Tibial artery (tissue), 4 donors: ENCODE results near the gene OPA3.

ENCODE experiments used
- DNase-seq, 2 donors: peaks; one replicate each; pipeline ENCODE4 v3.0.0-alpha.2; 2019
- H3K27ac ChIP-seq, 2 donors: fragments of 200-600 bp; sonication (generic) in 1 of 2; 1 replicate in 1 of 2; 2 replicates in 1 of 2; pipeline ENCODE4 v1.5.1; 2018 to 2019; ENCODE audit warnings: mild to moderate bottlenecking in 1 of 2
- H3K27me3 ChIP-seq, 2 donors: fragments of 200-600 bp; sonication (generic) in 1 of 2; one replicate each; pipeline versions ENCODE4 v1.5.1 to v1.6.0; 2016 to 2019
- H3K36me3 ChIP-seq, 3 donors: fragments of 200-600 bp; sonication (generic) in 2 of 3; one replicate each; pipeline ENCODE4 v1.5.1; 2016 to 2019; ENCODE audit warnings: mild to moderate bottlenecking in 2 of 3
- H3K4me1 ChIP-seq, 4 donors: fragments of 200-600 bp; sonication (generic) in 2 of 4; 1 replicate in 3 of 4; 2 replicates in 1 of 4; pipeline ENCODE4 v1.5.1; 2016 to 2019
- H3K4me3 ChIP-seq, 2 donors: fragments of 200-600 bp; sonication (generic) in 1 of 2; 1 replicate in 1 of 2; 2 replicates in 1 of 2; pipeline ENCODE4 v1.5.1; 2018 to 2019; ENCODE audit warnings: mild to moderate bottlenecking in 2 of 2
- H3K9me3 ChIP-seq, 3 donors: fragments of 200-600 bp; sonication (generic) in 1 of 3; one replicate each; pipeline ENCODE4 v1.5.1; 2016 to 2019
- CTCF ChIP-seq, 2 experiments: fragments of 200-600 bp in 1 of 2; fragments of 450-650 bp in 1 of 2; IDR thresholded peaks; one replicate each; pipeline ENCODE4 v1.5.1; 2017 to 2019; ENCODE audit warnings: antibody characterized with exemption in 2 of 2, mild to moderate bottlenecking in 1 of 2, moderate library complexity in 1 of 2
- intact Hi-C: fragments of 100-400 bp; cut with DNase I; formaldehyde crosslinking; loops from one replicate; pipeline ENCODE4 v1.15.0; 2023; ENCODE audit warnings: low total_unique reads

The OPA3 gene

GRCh38 chr19:45489216-45489855, 95.3 kb downstream of the OPA3 start:
- H3K9me3 ChIP-seq, result no peaks in the 10 kb centered on the region
- no peak for TF ChIP-seq CTCF (IDR thresholded peaks at IDR 0.05)
- H3K36me3 ChIP-seq, result no peaks in the 10 kb centered on the region
- no peak for DNase-seq
- intact Hi-C loops, result no loop called here
- no peak overlapping the region for H3K4me3 ChIP-seq
- H3K27me3 ChIP-seq, result no peaks in the 10 kb centered on the region
- H3K27ac ChIP-seq, result no peak overlapping the region
- peaks cover 0 to 22% (median 9%) of the 10 kb centered on the region in 4 donors for H3K4me1 ChIP-seq

GRCh38 chr19:45488708-45489107, 95.9 kb downstream of the OPA3 start:
- no peaks in the 10 kb centered on the region for H3K36me3 ChIP-seq
- peaks cover 0 to 22% (median 9%) of the 10 kb centered on the region in 4 donors for H3K4me1 ChIP-seq
- no peaks in the 10 kb centered on the region for H3K9me3 ChIP-seq
- H3K27me3 ChIP-seq, result no peaks in the 10 kb centered on the region
- H3K27ac ChIP-seq, result no peak overlapping the region
- no peak for DNase-seq
- no peak overlapping the region for H3K4me3 ChIP-seq
- intact Hi-C loops, result no loop called here
- no peak for TF ChIP-seq CTCF (IDR thresholded peaks at IDR 0.05)

- Histone ChIP-seq H3K4me3 (peak overlapping the region; percentile 59 to 68), H3K36me3 (no peaks in the 10 kb centered on the region), H3K27me3 (no peaks in the 10 kb centered on the region), H3K9me3 (no peaks in the 10 kb centered on the region), H3K4me1 (peaks cover 0 to 7% (median 5%) of the 10 kb centered on the region in 4 donors), H3K27ac (peak overlapping the region; percentile 78 to 82)
- intact Hi-C loops, result no loop called here
- peak; percentile 79 to 84 for TF ChIP-seq CTCF (IDR thresholded peaks at IDR 0.05)
- DNase-seq, result peak; percentile 98 to 100
Measured at GRCh38 chr19:45485305-45486077, 99.1 kb downstream of the OPA3 start.

- Histone ChIP-seq H3K4me3 (no peak overlapping the region), H3K27ac (no peak overlapping the region), H3K36me3 (no peaks in the 10 kb centered on the region), H3K27me3 (no peaks in the 10 kb centered on the region), H3K4me1 (peaks cover 0 to 7% (median 5%) of the 10 kb centered on the region in 4 donors), H3K9me3 (no peaks in the 10 kb centered on the region)
- intact Hi-C loops, result no loop called here
- TF ChIP-seq CTCF (IDR thresholded peaks at IDR 0.05), result no peak
- no peak for DNase-seq
Measured at GRCh38 chr19:45484273-45484945, 100.2 kb downstream of the OPA3 start.

GRCh38 chr19:45483033-45483432, 101.6 kb downstream of the OPA3 start:
- no peak for DNase-seq

More at GRCh38 chr19:45483033-45483432, 101.6 kb downstream of the OPA3 start:
- intact Hi-C loops, result no loop called here
- H3K36me3 ChIP-seq, result no peaks in the 10 kb centered on the region
- TF ChIP-seq CTCF (IDR thresholded peaks at IDR 0.05), result no peak
- H3K27ac ChIP-seq, result no peak overlapping the region
- H3K4me1 ChIP-seq, result peaks cover 0 to 9% (median 7%) of the 10 kb centered on the region in 4 donors
- H3K9me3 ChIP-seq, result no peaks in the 10 kb centered on the region
- H3K27me3 ChIP-seq, result no peaks in the 10 kb centered on the region
- no peak overlapping the region for H3K4me3 ChIP-seq
